ENCODE measurements around the gene SNIP1.

Gene SNIP1

GRCh38 chr1:37575692-37576091, 21.6 kb upstream of the SNIP1 start:
- TF ChIP-seq POLR2AphosphoS5 (IDR thresholded peaks at IDR 0.05; ENCODE audit: low read depth, low read length): no peak

- no peak for TF ChIP-seq FOXP2 (optimal IDR thresholded peaks at IDR 0.05; ENCODE audit: borderline replicate concordance, extremely low read depth, extremely low read length, insufficient read depth)
- TF ChIP-seq TAF1 (IDR thresholded peaks at IDR 0.05; ENCODE audit: borderline replicate concordance, insufficient read depth, low read length): no peak
- no peak for TF ChIP-seq REST (IDR thresholded peaks at IDR 0.05; ENCODE audit: insufficient read depth in 1 of 2, low read depth in 2 of 2, low read length in 2 of 2)
- TF ChIP-seq SIN3A (IDR thresholded peaks at IDR 0.05; ENCODE audit: borderline replicate concordance, insufficient read depth, low read length): no peak
- no peak for TF ChIP-seq POLR2AphosphoS5 (IDR thresholded peaks at IDR 0.05; ENCODE audit: low read depth, low read length)
Observed at GRCh38 chr1:37574834-37575480, 20.9 kb upstream of the SNIP1 start.

GRCh38 chr1:37570528-37571334, 16.6 kb upstream of the SNIP1 start:
- TF ChIP-seq FOXP2 (optimal IDR thresholded peaks at IDR 0.05; ENCODE audit: borderline replicate concordance, extremely low read depth, extremely low read length, insufficient read depth) (no peak), REST (IDR thresholded peaks at IDR 0.05; ENCODE audit: insufficient read depth in 1 of 2, low read depth in 2 of 2, low read length in 2 of 2) (no peak), SIN3A (IDR thresholded peaks at IDR 0.05; ENCODE audit: borderline replicate concordance, insufficient read depth, low read length) (no peak), POLR2AphosphoS5 (IDR thresholded peaks at IDR 0.05; ENCODE audit: low read depth, low read length) (no peak), TAF1 (IDR thresholded peaks at IDR 0.05; ENCODE audit: borderline replicate concordance, insufficient read depth, low read length) (no peak)

- TF ChIP-seq REST (IDR thresholded peaks at IDR 0.05; ENCODE audit: insufficient read depth in 1 of 2, low read depth in 2 of 2, low read length in 2 of 2) (no peak), FOXP2 (optimal IDR thresholded peaks at IDR 0.05; ENCODE audit: borderline replicate concordance, extremely low read depth, extremely low read length, insufficient read depth) (no peak), POLR2AphosphoS5 (IDR thresholded peaks at IDR 0.05; ENCODE audit: low read depth, low read length) (no peak), TAF1 (IDR thresholded peaks at IDR 0.05; ENCODE audit: borderline replicate concordance, insufficient read depth, low read length) (no peak), SIN3A (IDR thresholded peaks at IDR 0.05; ENCODE audit: borderline replicate concordance, insufficient read depth, low read length) (no peak)
Observed at GRCh38 chr1:37567023-37567422, 12.9 kb upstream of the SNIP1 start.

- TF ChIP-seq SIN3A (IDR thresholded peaks at IDR 0.05; ENCODE audit: borderline replicate concordance, insufficient read depth, low read length) (no peak), FOXP2 (optimal IDR thresholded peaks at IDR 0.05; ENCODE audit: borderline replicate concordance, extremely low read depth, extremely low read length, insufficient read depth) (no peak), POLR2AphosphoS5 (IDR thresholded peaks at IDR 0.05; ENCODE audit: low read depth, low read length) (no peak), TAF1 (IDR thresholded peaks at IDR 0.05; ENCODE audit: borderline replicate concordance, insufficient read depth, low read length) (no peak), REST (IDR thresholded peaks at IDR 0.05; ENCODE audit: insufficient read depth in 1 of 2, low read depth in 2 of 2, low read length in 2 of 2) (no peak)
Observed at GRCh38 chr1:37564892-37565291, 10.8 kb upstream of the SNIP1 start.

Measured in PFSK-1 (cell line).